ENCODE results near the gene NELL2. TPM values are rescaled to one million over a fixed set of nuclear protein-coding genes. Genes with fewer than 3 reads are reported as not detected.

Gene NELL2
- polyA plus RNA-seq, 2 of the 4 experiments (the other 2 are of a cell fraction): 0.16 TPM; not detected in 1

- Histone ChIP-seq H3K4me3 (no peak overlapping the region), H3K4me1 (no peaks in the 10 kb centered on the region), H3K4me2 (no peak overlapping the region), H3K9me3 (no peaks in the 10 kb centered on the region), H3K27ac (no peak overlapping the region)
- ATAC-seq (no peak), DNase-seq (ENCODE audit: low read depth in 1 of 2, low spot score in 1 of 2) (no peak), FAIRE-seq (no peak)
- ChIA-PET POLR2A (no interaction called here), CTCF (no interaction called here)
- TF ChIP-seq NR3C1 (IDR thresholded peaks at IDR 0.05) (no peak), FOSL2 (IDR thresholded peaks at IDR 0.05) (no peak), FOSL2 (CRISPR knock-in tag; IDR thresholded peaks at IDR 0.05) (no peak), BHLHE40 (IDR thresholded peaks at IDR 0.05; ENCODE audit: low read depth, low read length) (no peak)
- WGBS (ENCODE audit: missing lambda C conversion rate): 4% methylated on average over 1 of the region's 1 CpG
Measured at GRCh38 chr12:44546060-44546459, 330.1 kb downstream of the NELL2 start.

GRCh38 chr12:44544018-44544417 is 332.1 kb downstream of the NELL2 start:
- POLR2A ChIA-PET: no interaction called here
- FAIRE-seq (no peak), DNase-seq (ENCODE audit: low read depth in 1 of 2, low spot score in 1 of 2) (no peak), ATAC-seq (no peak)
- WGBS (ENCODE audit: missing lambda C conversion rate): 27% methylated on average over 3 of the region's 3 CpGs
- TF ChIP-seq CBX2 (IDR thresholded peaks at IDR 0.05; ENCODE audit: borderline replicate concordance, low read depth): no peak
- TF ChIP-seq NFE2L2 (conservative IDR thresholded peaks at IDR 0.05; ENCODE audit: low read length): no peak
- TF ChIP-seq HES2 (IDR thresholded peaks at IDR 0.05): no peak
- TF ChIP-seq RAD21 (conservative IDR thresholded peaks at IDR 0.05 in 1 of 2, IDR thresholded peaks at IDR 0.05 in 1 of 2): no peak
- TF ChIP-seq ESRRA (IDR thresholded peaks at IDR 0.05; ENCODE audit: borderline replicate concordance, low read length): no peak
- TF ChIP-seq NPAS2 (CRISPR knock-in tag; IDR thresholded peaks at IDR 0.05; ENCODE audit: borderline replicate concordance): no peak
- no peak for TF ChIP-seq FOXS1 (CRISPR knock-in tag; IDR thresholded peaks at IDR 0.05)
- no peak for TF ChIP-seq JUN (IDR thresholded peaks at IDR 0.05)
- no peak for TF ChIP-seq CBX8 (IDR thresholded peaks at IDR 0.05)
- no peak for TF ChIP-seq POLR2AphosphoS2 (conservative IDR thresholded peaks at IDR 0.05; ENCODE audit: low read length)
- TF ChIP-seq CEBPB (IDR thresholded peaks at IDR 0.05): no peak
- TF ChIP-seq KDM1A (IDR thresholded peaks at IDR 0.05; ENCODE audit: low read depth): no peak
- TF ChIP-seq FOSB (CRISPR knock-in tag; IDR thresholded peaks at IDR 0.05): no peak
- TF ChIP-seq KDM5A (IDR thresholded peaks at IDR 0.05): no peak
- TF ChIP-seq HOXB5 (CRISPR knock-in tag; IDR thresholded peaks at IDR 0.05): no peak
- no peak for TF ChIP-seq HOXA7 (CRISPR knock-in tag; IDR thresholded peaks at IDR 0.05)
- TF ChIP-seq RARB (CRISPR knock-in tag; IDR thresholded peaks at IDR 0.05): no peak
- Histone ChIP-seq H3K4me2 (no peak overlapping the region), H3K4me1 (no peaks in the 10 kb centered on the region), H3K9me3 (no peaks in the 10 kb centered on the region), H3K4me3 (no peak overlapping the region), H3K27ac (no peak overlapping the region)
- CTCF ChIA-PET: no interaction called here

GRCh38 chr12:44542716-44543115 is 333.4 kb downstream of the NELL2 start:
- H3K4me2 ChIP-seq: no peak overlapping the region
- H3K4me1 ChIP-seq: no peaks in the 10 kb centered on the region
- H3K4me3 ChIP-seq: no peak overlapping the region
- no peak for DNase-seq (ENCODE audit: low read depth in 1 of 2, low spot score in 1 of 2)
- no peak for ATAC-seq
- POLR2A ChIA-PET: no interaction called here
- CTCF ChIA-PET: no interaction called here
- 0% methylated on average over 1 of the region's 1 CpG for WGBS (ENCODE audit: missing lambda C conversion rate)
- no peak overlapping the region for H3K27ac ChIP-seq
- no peaks in the 10 kb centered on the region for H3K9me3 ChIP-seq
- no peak for FAIRE-seq
- TF ChIP-seq E2F6 (IDR thresholded peaks at IDR 0.05; ENCODE audit: borderline replicate concordance, low read depth) (no peak), POLR2A (IDR thresholded peaks at IDR 0.05; ENCODE audit: low read length) (no peak), RAD21 (conservative IDR thresholded peaks at IDR 0.05 in 1 of 2, IDR thresholded peaks at IDR 0.05 in 1 of 2) (no peak), RFX5 (IDR thresholded peaks at IDR 0.05) (no peak), PBX3 (IDR thresholded peaks at IDR 0.05) (no peak), CHD4 (IDR thresholded peaks at IDR 0.05; ENCODE audit: borderline replicate concordance) (no peak), NPAS2 (CRISPR knock-in tag; IDR thresholded peaks at IDR 0.05; ENCODE audit: borderline replicate concordance) (no peak), FOSB (CRISPR knock-in tag; IDR thresholded peaks at IDR 0.05) (no peak), MAFK (IDR thresholded peaks at IDR 0.05; ENCODE audit: partially characterized antibody) (no peak), PHF8 (IDR thresholded peaks at IDR 0.05; ENCODE audit: borderline replicate concordance, low read depth) (no peak), HOXB13 (CRISPR knock-in tag; IDR thresholded peaks at IDR 0.05; ENCODE audit: low read depth) (no peak), ZFP36 (IDR thresholded peaks at IDR 0.05; ENCODE audit: borderline replicate concordance, partially characterized antibody) (no peak), ATOH8 (CRISPR knock-in tag; IDR thresholded peaks at IDR 0.05; ENCODE audit: low read depth) (no peak)

Data from A549 (cell line).